Measurements from ENCODE around the gene VGLL3. TPM values are rescaled to one million over a fixed set of nuclear protein-coding genes. Genes with fewer than 3 reads are reported as not detected.

VGLL3 gene
- total and polyA plus RNA-seq, 2 of the 4 experiments (the other 2 are of a cell fraction), result 46.2 to 97.3 TPM

DNA sequence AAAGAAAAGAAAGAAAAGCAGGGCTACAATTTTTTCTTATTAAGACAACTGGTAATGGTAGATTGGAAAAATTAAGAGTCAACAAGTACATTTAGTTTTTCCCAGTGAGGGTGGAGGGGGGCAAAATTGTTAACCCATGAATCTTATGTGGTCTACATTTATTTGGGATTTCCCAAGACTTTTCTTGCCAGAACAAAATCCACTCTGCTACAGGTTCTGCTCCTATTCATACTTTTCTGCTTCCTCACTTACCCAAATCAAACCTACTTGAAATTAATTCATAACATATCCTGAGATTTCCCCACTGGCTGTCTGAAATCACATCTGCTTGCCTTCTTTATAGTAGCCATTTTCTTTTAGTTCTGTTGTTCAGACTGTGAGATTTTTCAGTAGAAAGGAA lies 41.1 kb downstream of the VGLL3 start:
- H3K9me1 ChIP-seq (ENCODE audit: insufficient read depth, low read length), result 0 out of 2 replicates have a peak, but pooled peaks cover 3% of the 10 kb centered on the region
- peak overlapping the region; percentile 59; the same call in 1 of the 2 replicates for H3K18ac ChIP-seq (ENCODE audit: low read depth, low read length)
- H3K79me1 ChIP-seq (ENCODE audit: low read depth in 1 of 2, low read length in 2 of 2), result peaks cover 13 to 37% of the 10 kb centered on the region in 2 experiments; a peak in 3 of 4 replicates
- H3K27me3 ChIP-seq (ENCODE audit: control insufficient read depth, insufficient read depth, low read length), result no peaks in the 10 kb centered on the region
- peak overlapping the region; percentile 47; the same call in 1 of the 2 replicates for H4K5ac ChIP-seq (ENCODE audit: low read depth, low read length)
- H2AFZ ChIP-seq (replicated peaks; ENCODE audit: low read length, poor library complexity), result no peak overlapping the region
- intact Hi-C loops (cut with micrococcal nuclease), result no loop called here
- DNase-seq, result peak; percentile 80
- H2BK15ac ChIP-seq (ENCODE audit: low read depth, low read length), result no peak overlapping the region
- 0 out of 4 replicates have a peak overlapping the region, but pooled peaks of 1 of the 2 experiments have one; percentile 22 for H4K8ac ChIP-seq (ENCODE audit: low read depth in 2 of 2, low read length in 2 of 2)
- H3K4ac ChIP-seq (ENCODE audit: low read depth, low read length), result no peak overlapping the region
- no peak overlapping the region for H4K91ac ChIP-seq (ENCODE audit: insufficient read depth, low read depth, low read length)
- POLR2A ChIA-PET (ENCODE audit: unreplicated experiment), result no interaction called here
- H3K23ac ChIP-seq (ENCODE audit: low read depth, low read length), result no peak overlapping the region
- H3K9ac ChIP-seq (ENCODE audit: low read depth, low read length), result no peak overlapping the region
- H3K4me3 ChIP-seq (ENCODE audit: insufficient read depth, low read depth, low read length), result no peak overlapping the region
- H3K9me3 ChIP-seq (ENCODE audit: control insufficient read depth, insufficient read depth, low read length), result no peaks in the 10 kb centered on the region
- H2BK20ac ChIP-seq (ENCODE audit: low read depth, low read length), result no peak overlapping the region
- H2BK5ac ChIP-seq (ENCODE audit: low read depth, low read length, poor library complexity, severe bottlenecking), result peak overlapping the region; percentile 55
- no peak overlapping the region for H3K56ac ChIP-seq (ENCODE audit: extremely low read depth, insufficient read depth, low read length)
- peaks cover 3% of the 10 kb centered on the region; the same call in 1 of the 2 replicates for H4K20me1 ChIP-seq (ENCODE audit: insufficient read depth, low read length)
- dilution Hi-C loops (cut with HindIII; ENCODE audit: low sequenced_read_pairs, unreplicated experiment), result no loop called here
- TF ChIP-seq MAZ (IDR thresholded peaks at IDR 0.05; ENCODE audit: borderline replicate concordance, low read depth, low read length) (no peak), NFE2L2 (IDR thresholded peaks at IDR 0.05; ENCODE audit: low read depth, low read length) (no peak), MXI1 (IDR thresholded peaks at IDR 0.05; ENCODE audit: borderline replicate concordance, low read depth, low read length) (no peak)
- TF ChIP-seq, protein P1, sequence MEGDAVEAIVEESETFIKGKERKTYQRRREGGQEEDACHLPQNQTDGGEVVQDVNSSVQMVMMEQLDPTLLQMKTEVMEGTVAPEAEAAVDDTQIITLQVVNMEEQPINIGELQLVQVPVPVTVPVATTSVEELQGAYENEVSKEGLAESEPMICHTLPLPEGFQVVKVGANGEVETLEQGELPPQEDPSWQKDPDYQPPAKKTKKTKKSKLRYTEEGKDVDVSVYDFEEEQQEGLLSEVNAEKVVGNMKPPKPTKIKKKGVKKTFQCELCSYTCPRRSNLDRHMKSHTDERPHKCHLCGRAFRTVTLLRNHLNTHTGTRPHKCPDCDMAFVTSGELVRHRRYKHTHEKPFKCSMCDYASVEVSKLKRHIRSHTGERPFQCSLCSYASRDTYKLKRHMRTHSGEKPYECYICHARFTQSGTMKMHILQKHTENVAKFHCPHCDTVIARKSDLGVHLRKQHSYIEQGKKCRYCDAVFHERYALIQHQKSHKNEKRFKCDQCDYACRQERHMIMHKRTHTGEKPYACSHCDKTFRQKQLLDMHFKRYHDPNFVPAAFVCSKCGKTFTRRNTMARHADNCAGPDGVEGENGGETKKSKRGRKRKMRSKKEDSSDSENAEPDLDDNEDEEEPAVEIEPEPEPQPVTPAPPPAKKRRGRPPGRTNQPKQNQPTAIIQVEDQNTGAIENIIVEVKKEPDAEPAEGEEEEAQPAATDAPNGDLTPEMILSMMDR (conservative IDR thresholded peaks at IDR 0.05; ENCODE audit: low read depth, low read length), result no peak
- TF ChIP-seq, protein P2, sequence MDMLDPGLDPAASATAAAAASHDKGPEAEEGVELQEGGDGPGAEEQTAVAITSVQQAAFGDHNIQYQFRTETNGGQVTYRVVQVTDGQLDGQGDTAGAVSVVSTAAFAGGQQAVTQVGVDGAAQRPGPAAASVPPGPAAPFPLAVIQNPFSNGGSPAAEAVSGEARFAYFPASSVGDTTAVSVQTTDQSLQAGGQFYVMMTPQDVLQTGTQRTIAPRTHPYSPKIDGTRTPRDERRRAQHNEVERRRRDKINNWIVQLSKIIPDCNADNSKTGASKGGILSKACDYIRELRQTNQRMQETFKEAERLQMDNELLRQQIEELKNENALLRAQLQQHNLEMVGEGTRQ (IDR thresholded peaks at IDR 0.05; ENCODE audit: low read depth, low read length), result no peak
- H3K4me1 ChIP-seq (ENCODE audit: control insufficient read depth, insufficient read depth, low read length), result peaks cover 15% of the 10 kb centered on the region
- H2AK9ac ChIP-seq (replicated peaks; ENCODE audit: low read depth, low read length, poor library complexity), result no peak overlapping the region
- no peak for ATAC-seq (ENCODE audit: low read depth)
- H3K36me3 ChIP-seq (ENCODE audit: control insufficient read depth, insufficient read depth, low read length), result peaks cover 3% of the 10 kb centered on the region
- CTCF ChIA-PET, result no interaction called here
- no peak overlapping the region for H2BK120ac ChIP-seq (ENCODE audit: low read depth, low read length)
- in situ Hi-C loops (cut with MboI; ENCODE audit: low sequenced_read_pairs), result no loop called here
- no peak overlapping the region for H3K4me2 ChIP-seq (ENCODE audit: low read depth, low read length)
- no peak overlapping the region for H3K14ac ChIP-seq (replicated peaks; ENCODE audit: low read depth, low read length)
- no TSS peak for BruUV-seq (replicated peaks)
- peak overlapping the region; percentile 63; the same call in 1 of the 2 replicates for H3K27ac ChIP-seq (ENCODE audit: insufficient read depth, low read length)
- H2AK5ac ChIP-seq (ENCODE audit: low read depth, low read length), result no peak overlapping the region
